Measurements from ENCODE around the gene PID1. TPM values are rescaled to one million over a fixed set of nuclear protein-coding genes. Genes with fewer than 3 reads are reported as not detected.

The PID1 gene
- total RNA-seq, 1 donor from 2014 or later: 10.7 TPM

GRCh38 chr2:229221641-229222040 is 49.4 kb downstream of the PID1 start:
- no peak for DNase-seq (ENCODE audit: low read depth)
- no peak overlapping the region for H3K4me3 Mint-ChIP-seq (ENCODE audit: unreplicated experiment)
- H3K36me3 Mint-ChIP-seq (ENCODE audit: low read depth, unreplicated experiment): peaks cover 4% of the 10 kb centered on the region
- no peaks in the 10 kb centered on the region for H3K36me3 ChIP-seq (ENCODE audit: insufficient read depth, low read length)
- H3K9me3 Mint-ChIP-seq (ENCODE audit: unreplicated experiment): peaks cover 2% of the 10 kb centered on the region
- no peak overlapping the region for H3K27ac Mint-ChIP-seq (ENCODE audit: unreplicated experiment)
- H3K9ac ChIP-seq (ENCODE audit: low read length): no peak overlapping the region
- H3K4me1 ChIP-seq (ENCODE audit: insufficient read depth, low read length): no peaks in the 10 kb centered on the region
- no peaks in the 10 kb centered on the region for H3K27me3 ChIP-seq (ENCODE audit: insufficient read depth, low read length)
- no peaks in the 10 kb centered on the region for H3K27me3 Mint-ChIP-seq (ENCODE audit: low read depth, unreplicated experiment)
- H3K79me2 ChIP-seq (ENCODE audit: insufficient read depth, low read length): no peaks in the 10 kb centered on the region
- FAIRE-seq: no peak
- H3K27ac ChIP-seq (ENCODE audit: low read depth, low read length): no peak overlapping the region
- TF ChIP-seq CTCF (IDR thresholded peaks at IDR 0.05; ENCODE audit: insufficient read depth, low read depth, low read length) (no peak), EZH2 (IDR thresholded peaks at IDR 0.05; ENCODE audit: insufficient read depth, low read length) (no peak)
- no peaks in the 10 kb centered on the region for H3K4me1 Mint-ChIP-seq (ENCODE audit: low read depth, unreplicated experiment)
- H4K20me1 ChIP-seq (ENCODE audit: insufficient read depth, low read length): no peaks in the 10 kb centered on the region
- no peak overlapping the region for H3K4me3 ChIP-seq (ENCODE audit: insufficient read depth, low read depth, low read length)
- no peak overlapping the region for H2AFZ ChIP-seq (ENCODE audit: low read depth, low read length)
- no peak overlapping the region for H3K4me2 ChIP-seq (ENCODE audit: low read length)
- H3K9me3 ChIP-seq (ENCODE audit: insufficient read depth, low read depth, low read length): peaks cover 5% of the 10 kb centered on the region

- DNase-seq (ENCODE audit: low read depth): no peak
- H3K27me3 ChIP-seq (ENCODE audit: insufficient read depth, low read length): no peaks in the 10 kb centered on the region
- H3K9ac ChIP-seq (ENCODE audit: low read length): no peak overlapping the region
- no peak overlapping the region for H3K4me3 Mint-ChIP-seq (ENCODE audit: unreplicated experiment)
- no peaks in the 10 kb centered on the region for H3K4me1 Mint-ChIP-seq (ENCODE audit: low read depth, unreplicated experiment)
- no peak overlapping the region for H3K4me3 ChIP-seq (ENCODE audit: insufficient read depth, low read depth, low read length)
- no peaks in the 10 kb centered on the region for H3K36me3 ChIP-seq (ENCODE audit: insufficient read depth, low read length)
- peaks cover 2% of the 10 kb centered on the region for H3K9me3 Mint-ChIP-seq (ENCODE audit: unreplicated experiment)
- no peaks in the 10 kb centered on the region for H4K20me1 ChIP-seq (ENCODE audit: insufficient read depth, low read length)
- H3K27me3 Mint-ChIP-seq (ENCODE audit: low read depth, unreplicated experiment): no peaks in the 10 kb centered on the region
- no peak overlapping the region for H3K27ac ChIP-seq (ENCODE audit: low read depth, low read length)
- H3K79me2 ChIP-seq (ENCODE audit: insufficient read depth, low read length): no peaks in the 10 kb centered on the region
- no peak overlapping the region for H2AFZ ChIP-seq (ENCODE audit: low read depth, low read length)
- H3K4me1 ChIP-seq (ENCODE audit: insufficient read depth, low read length): no peaks in the 10 kb centered on the region
- H3K9me3 ChIP-seq (ENCODE audit: insufficient read depth, low read depth, low read length): peaks cover 2% of the 10 kb centered on the region
- H3K4me2 ChIP-seq (ENCODE audit: low read length): no peak overlapping the region
- FAIRE-seq: no peak
- no peak overlapping the region for H3K27ac Mint-ChIP-seq (ENCODE audit: unreplicated experiment)
- H3K36me3 Mint-ChIP-seq (ENCODE audit: low read depth, unreplicated experiment): peaks cover 2% of the 10 kb centered on the region
- no peak for TF ChIP-seq CTCF (IDR thresholded peaks at IDR 0.05; ENCODE audit: insufficient read depth, low read depth, low read length)
- TF ChIP-seq EZH2 (IDR thresholded peaks at IDR 0.05; ENCODE audit: insufficient read depth, low read length): no peak
Measured at GRCh38 chr2:229220254-229220653, 50.8 kb downstream of the PID1 start.

- Histone ChIP-seq H3K9me3 (ENCODE audit: insufficient read depth, low read depth, low read length) (peaks cover 2% of the 10 kb centered on the region), H4K20me1 (ENCODE audit: insufficient read depth, low read length) (no peaks in the 10 kb centered on the region), H3K9ac (ENCODE audit: low read length) (no peak overlapping the region), H3K4me2 (ENCODE audit: low read length) (no peak overlapping the region), H3K36me3 (ENCODE audit: insufficient read depth, low read length) (no peaks in the 10 kb centered on the region), H3K4me3 (ENCODE audit: insufficient read depth, low read depth, low read length) (no peak overlapping the region), H3K79me2 (ENCODE audit: insufficient read depth, low read length) (no peaks in the 10 kb centered on the region), H3K4me1 (ENCODE audit: insufficient read depth, low read length) (no peaks in the 10 kb centered on the region), H3K27ac (ENCODE audit: low read depth, low read length) (no peak overlapping the region), H2AFZ (ENCODE audit: low read depth, low read length) (no peak overlapping the region), H3K27me3 (ENCODE audit: insufficient read depth, low read length) (no peaks in the 10 kb centered on the region)
- FAIRE-seq (no peak), DNase-seq (ENCODE audit: low read depth) (no peak)
- Mint-ChIP-seq H3K4me1 (ENCODE audit: low read depth, unreplicated experiment) (no peaks in the 10 kb centered on the region), H3K9me3 (ENCODE audit: unreplicated experiment) (peaks cover 2% of the 10 kb centered on the region), H3K27me3 (ENCODE audit: low read depth, unreplicated experiment) (no peaks in the 10 kb centered on the region), H3K36me3 (ENCODE audit: low read depth, unreplicated experiment) (peaks cover 2% of the 10 kb centered on the region), H3K4me3 (ENCODE audit: unreplicated experiment) (no peak overlapping the region), H3K27ac (ENCODE audit: unreplicated experiment) (no peak overlapping the region)
- TF ChIP-seq CTCF (IDR thresholded peaks at IDR 0.05; ENCODE audit: insufficient read depth, low read depth, low read length) (no peak), EZH2 (IDR thresholded peaks at IDR 0.05; ENCODE audit: insufficient read depth, low read length) (no peak)
Measured at GRCh38 chr2:229218329-229218921, 52.7 kb downstream of the PID1 start.
